HG02571 (cell line): ENCODE results near the gene TSPAN19.

Experiments used
- ATAC-seq: cut with Tn5 transposase; IDR thresholded peaks from one replicate; pipeline ENCODE4 v1.9.1; 2021; ENCODE audit warnings: mild to moderate bottlenecking, moderate library complexity; ENCODE audit not compliant: unreplicated experiment

The TSPAN19 gene

DNA sequence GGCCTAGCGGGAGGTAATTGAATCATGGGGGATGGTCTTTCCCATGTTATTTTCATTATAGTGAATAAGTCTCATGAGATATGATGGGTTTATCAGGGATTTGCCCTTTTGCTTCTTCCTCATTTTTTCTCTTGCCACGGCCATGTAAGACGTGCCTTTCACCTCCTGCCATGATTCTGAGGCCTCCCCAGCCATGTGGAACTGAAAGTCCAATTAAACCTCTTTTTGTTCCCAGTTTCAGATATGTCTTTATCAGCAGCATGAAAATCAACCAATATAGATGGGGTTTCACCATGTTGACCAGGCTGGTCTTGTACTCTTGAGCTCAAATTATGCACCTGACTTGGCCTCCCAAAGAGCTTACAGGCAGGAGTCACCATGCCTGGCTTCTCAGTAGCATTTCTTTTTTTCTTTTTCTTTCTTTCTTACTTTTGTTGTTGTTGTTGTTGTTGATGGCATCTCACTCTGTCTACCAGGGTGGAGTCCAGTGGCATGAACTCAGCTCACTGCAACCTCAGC lies 33.2 kb downstream of the TSPAN19 start:
- no peak for ATAC-seq

DNA sequence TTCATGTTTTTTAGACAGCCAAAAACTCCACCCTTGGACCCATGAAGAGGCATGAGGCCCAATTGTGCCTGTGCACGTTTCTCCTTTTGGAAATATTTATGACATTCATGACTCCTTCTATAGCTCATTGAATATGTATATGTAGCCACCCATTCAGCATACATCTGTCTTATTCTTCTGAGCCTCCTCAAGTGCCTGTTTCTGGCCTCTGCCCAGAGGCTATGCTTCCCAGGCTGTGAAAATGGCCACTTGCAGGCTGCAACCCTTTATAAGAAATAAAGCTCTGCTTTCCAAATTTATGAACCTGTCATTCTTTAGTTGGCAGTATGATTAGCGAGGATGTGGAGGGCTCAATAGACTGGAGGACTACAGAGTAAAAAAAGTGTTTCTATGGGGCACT lies 35.3 kb downstream of the TSPAN19 start:
- ATAC-seq = no peak

DNA sequence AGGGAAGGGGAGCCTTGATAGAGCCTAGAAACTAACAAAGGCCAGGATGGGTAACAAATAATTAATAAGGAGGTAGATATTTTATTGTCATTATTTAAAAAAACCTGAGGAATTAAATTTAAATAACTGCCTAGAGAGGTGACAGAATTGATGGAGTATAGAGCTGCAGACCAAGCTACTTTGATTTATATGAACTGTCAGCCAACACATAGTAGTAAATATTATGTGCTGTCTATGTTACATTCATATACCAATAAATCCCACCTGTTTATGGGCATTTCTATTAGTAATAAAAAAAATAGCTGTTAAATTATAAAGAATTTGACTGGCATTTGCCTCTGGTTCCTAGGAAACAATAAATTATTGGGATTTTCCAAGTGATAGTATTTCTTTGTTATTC lies 37.7 kb downstream of the TSPAN19 start:
- no peak for ATAC-seq

DNA sequence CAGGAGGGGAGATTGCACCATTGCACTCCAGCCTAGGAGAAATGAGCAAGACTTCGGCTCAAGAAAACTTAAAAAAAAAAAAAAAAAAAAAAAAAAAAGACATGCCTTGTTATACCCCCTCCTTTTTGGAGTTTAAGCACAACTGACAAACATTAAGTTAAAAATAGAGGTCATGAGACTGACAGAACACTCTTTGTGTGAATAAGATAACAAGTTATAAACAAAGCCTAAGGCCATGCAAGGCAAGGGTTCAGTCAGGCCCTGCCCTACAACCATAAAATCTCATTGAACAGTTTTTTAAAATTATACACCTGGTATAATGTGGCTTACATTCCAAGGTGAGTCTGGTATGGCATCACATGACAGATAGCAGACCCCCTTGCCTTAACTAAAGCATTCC lies 39.3 kb downstream of the TSPAN19 start:
- ATAC-seq = no peak

DNA sequence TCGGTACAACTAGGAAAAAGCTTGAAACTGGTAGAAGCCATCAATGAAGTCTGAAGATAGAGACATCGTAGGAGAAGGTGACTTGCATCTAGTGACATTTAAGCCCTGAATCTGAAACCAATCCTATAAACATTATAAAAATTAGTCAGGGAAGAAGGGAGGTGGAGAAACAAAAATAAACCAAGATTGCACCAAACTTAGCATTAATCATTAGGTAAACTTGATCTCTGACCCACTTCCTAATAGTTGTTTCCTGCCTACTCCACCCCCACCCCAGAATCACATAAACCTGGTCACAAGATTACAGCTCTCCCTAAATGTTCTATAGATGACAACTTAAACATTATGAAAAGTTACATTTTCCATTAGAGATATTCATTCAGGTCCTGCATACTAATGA lies 40.4 kb downstream of the TSPAN19 start:
- no peak for ATAC-seq

DNA sequence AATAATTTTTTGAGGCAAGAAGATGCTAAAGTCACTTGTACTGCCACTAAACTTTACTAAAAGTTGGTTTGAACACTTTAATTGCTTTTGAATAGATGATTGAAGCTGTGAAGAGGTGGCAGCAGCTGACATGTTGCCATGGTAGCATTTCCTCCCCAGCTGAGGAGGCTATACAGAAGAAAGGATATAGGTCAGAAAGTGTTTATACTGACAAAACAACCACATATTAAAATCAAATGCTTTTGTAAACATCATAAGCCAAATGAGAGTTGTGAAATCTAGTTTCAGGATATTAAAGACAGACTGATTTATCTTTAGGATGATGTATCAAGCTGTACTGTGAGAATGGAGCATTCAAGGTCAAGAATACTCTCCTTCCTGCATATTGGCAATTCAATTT lies 41.7 kb downstream of the TSPAN19 start:
- no peak for ATAC-seq

DNA sequence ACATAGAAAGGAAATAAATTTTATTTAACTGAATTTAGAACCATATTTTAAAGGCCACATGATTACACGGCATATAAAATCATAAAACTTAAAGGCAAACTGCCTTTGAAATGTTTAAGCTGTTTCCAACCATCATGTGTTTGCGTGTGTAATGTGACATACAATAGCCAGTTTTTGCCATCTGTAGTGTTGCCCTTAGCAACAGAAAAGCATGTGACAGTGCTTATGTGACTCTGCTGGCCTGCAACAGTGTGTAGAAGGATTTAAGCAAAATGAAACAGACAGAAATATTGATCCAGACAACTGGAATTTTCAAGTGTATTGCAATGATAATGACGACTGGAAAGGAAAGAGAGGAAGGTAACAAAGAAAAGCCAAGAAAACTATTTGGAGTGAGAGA lies 49.5 kb downstream of the TSPAN19 start:
- ATAC-seq = no peak

DNA sequence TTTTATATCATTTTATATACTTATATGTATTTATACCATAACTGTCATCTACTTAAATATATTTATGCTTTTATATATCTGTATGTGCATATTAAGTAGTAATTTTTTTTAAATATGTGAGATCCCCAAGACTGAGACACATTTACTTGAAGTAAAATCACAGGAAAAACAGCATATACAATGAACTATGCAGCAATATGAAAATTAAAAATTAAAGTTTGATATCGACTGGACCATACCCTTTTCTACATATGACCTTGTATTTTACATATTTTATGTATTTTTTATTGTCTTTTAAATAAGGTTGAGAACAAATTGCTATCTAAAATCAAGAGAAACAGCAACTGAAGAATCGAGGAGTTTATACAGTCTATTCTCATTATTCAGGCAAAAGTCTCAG lies 50.0 kb downstream of the TSPAN19 start:
- ATAC-seq = no peak

DNA sequence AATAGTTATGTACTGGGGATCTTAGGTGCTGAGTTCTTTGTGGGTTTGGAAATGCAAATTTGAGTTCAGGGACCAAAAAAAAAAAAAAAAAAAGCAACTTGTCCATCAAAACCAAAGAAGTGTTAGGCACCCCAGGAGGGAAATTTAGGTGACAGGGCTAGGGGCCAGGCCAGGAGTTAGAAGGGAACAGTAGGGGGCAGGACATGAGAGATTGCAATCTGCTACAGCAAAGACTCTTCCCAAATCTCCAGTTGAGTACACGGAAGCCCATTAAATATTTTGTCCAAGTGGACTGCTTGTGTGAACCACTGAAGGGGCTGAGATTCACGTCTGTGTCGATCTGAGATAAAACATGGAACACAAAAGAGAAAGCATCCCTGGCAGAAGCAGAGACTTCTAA lies 52.8 kb downstream of the TSPAN19 start:
- no peak for ATAC-seq

DNA sequence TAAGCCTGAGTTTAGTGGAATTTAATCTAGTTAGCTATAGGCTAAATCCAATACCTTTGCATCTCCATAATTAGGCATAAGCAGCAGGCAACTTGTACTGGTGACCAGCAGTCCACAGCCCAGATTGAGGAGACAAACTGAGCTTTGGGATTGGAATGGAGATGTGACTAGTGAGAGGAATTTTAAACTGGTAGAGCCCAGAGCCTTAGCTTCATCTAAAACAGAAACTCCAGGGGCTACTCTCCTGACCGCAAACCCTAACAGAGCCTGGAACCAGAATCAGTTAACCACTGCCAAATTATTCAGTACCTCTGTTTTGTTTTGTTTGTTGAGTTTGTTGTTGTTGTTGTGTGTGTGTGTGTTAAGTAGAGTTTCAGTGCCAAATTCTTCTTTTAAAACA lies 53.2 kb downstream of the TSPAN19 start:
- ATAC-seq = no peak

DNA sequence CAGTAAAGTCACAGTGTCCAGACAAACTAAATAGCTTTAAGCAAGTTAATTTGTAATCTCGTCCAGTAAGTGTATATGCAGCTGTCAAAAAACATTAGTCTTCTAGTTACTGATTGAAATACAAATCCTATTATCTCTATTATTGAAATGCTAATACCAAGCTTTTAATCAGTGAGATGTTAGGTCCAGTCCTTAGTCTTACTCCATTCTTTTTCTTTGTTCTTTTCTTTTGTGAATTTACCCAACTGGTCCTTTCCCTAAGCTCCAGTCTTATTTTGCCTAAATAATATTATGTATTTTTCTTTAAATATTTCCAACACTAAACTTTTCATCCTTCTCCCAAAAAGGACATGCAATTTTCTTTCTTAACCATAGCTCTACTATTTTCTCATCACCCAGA lies 57.2 kb downstream of the TSPAN19 start:
- no peak for ATAC-seq

DNA sequence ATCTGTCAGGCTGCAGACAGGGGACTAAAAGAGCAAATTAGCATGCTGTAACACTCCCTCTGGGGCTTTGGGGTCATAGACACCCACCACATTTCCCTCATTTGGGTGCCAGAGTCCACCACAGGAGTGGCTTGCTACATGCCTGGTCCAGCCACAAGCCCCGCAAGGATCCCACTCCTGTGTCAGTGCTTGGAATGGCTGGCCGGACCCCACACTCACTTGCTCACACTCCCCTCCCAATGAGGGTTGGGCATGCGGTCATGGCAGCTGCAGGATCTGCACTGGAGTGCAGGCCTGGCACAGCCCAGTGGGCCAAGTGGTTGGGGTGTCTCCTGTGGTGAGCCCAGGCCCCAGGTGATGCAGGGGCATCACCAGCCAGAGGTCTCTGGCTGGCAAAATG lies 59.9 kb downstream of the TSPAN19 start:
- no peak for ATAC-seq

DNA sequence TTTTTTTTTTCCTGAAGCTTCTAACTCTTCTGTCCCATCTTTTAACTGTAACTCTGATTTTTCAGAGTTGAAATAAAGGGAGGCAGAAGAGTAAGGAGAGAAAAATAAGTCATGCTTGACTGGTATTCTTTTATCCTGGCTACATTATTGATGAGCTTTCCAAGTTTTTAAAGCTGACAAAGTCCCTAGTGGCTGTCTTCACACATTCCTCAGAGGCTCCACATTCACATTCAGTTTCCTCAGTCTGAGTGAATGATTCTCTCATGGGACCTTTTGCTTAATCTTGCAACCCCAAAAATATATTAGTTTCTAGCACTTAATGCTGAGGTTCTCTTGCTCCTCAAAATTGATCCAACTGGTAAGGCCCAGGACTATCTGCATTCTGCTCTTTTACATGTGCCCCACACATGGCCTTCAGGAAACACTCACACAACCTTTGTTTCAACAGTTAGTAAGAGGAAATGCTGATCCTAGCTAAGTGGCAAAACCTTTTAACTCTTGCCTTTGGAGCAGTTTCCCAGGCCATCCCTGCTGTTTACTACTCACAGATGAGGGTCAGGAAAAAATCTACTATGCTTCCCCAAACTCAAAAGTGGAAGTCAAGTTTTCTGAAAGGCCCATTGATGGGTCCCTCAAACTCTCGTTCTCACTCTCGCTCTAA lies 61.8 kb downstream of the TSPAN19 start:
- no peak for ATAC-seq

DNA sequence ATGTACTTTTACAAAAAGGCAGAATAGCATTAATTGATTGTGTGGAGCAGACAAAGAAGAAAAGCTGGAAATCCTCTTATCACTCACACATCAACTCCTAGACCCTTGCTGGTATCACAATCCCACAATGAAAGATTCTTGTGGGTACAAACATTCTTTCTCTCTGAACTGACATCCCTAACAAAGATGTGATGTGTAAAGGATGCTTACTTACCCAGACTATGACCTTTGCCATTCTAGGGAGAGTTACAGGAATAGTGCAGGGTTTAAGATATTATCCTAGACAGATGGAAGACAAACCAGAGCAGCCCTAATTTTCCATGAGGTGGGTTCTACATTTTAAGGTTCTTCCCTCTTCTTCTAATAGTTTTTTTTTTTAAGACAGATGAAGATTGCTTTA lies 63.1 kb downstream of the TSPAN19 start:
- ATAC-seq = no peak

DNA sequence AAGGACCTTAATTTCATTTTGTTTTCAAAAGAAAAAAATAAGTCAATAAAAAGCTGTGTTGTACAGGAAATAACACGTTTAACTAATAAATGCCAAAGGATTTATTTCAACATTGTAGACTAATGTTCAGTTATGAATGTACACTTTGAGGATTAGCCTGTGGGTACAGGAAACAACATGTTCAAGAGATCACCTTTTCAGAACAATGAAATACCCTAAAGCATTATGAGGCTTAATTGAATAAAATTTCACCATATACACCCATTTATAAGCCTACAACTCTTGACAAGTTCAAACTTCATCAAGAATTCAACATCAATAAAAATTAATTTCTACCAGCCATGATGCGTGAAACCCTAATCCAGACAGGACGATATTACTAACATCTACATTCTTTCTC lies 66.9 kb downstream of the TSPAN19 start:
- ATAC-seq = no peak
